GM19035 (cell line): Measurements from ENCODE around the gene MOB1B.
"Not testable (repeated sequence)": the region's sequence is repeated elsewhere in the genome, so short reads cannot be mapped to it uniquely, and the experiment has no call there.

ENCODE experiments used
- ATAC-seq: cut with Tn5 transposase; IDR thresholded peaks from one replicate; pipeline ENCODE4 v1.9.1; 2021; ENCODE audit not compliant: unreplicated experiment

The MOB1B gene

DNA sequence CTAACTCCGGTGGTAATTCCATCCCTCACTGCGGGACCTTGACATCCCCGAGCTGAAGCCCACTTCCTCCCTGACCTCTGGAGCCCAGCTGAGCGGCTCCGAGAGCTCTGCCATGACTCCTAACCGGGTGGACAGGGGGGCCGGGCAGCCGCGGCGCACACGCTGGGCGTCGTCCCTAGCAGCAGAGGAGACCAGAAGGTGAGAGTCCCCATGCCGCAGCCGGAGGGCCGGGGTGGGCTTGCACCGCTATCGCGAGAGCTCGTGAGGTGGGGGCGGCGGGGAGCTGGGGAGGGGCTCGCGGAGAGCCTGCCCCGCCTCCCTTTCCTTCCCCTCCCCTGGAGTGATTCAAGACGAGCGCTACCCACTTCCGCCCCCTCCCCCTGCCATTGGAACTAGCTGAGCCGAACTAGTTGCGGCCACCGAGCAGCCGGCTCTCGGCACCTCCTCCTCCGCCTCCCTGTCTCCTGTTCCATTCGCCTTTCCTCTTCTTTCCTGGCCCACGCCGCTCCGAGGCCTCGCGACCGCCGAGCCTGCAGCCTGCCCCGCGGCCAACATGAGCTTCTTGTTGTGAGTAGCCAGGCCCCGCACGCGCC lies at the start of gene MOB1B:
MOB1B (plus strand) TSS at position 386 of the 593 bp plus-strand sequence; CDS start at position 554, 168 bp downstream.
- peak; percentile 87 for ATAC-seq

DNA sequence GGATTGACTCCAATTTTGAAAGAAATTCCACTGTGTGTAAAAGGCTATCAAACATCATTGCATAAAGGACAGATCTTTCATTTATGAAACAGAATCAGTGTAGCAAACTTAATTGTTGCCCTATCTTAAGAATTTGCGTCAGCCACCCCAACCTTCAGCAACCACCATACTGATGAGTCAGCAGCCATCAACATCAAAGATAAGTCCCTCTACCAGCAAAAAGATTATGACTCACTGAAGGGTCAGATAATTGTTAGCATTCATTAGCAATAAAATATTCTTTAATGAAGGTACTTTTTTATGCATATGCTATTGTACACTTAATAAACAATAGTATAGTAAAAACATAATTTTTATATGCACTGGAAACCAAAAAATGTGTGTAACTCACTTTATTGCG lies 46.7 kb upstream of the MOB1B start:
- no peak for ATAC-seq

DNA sequence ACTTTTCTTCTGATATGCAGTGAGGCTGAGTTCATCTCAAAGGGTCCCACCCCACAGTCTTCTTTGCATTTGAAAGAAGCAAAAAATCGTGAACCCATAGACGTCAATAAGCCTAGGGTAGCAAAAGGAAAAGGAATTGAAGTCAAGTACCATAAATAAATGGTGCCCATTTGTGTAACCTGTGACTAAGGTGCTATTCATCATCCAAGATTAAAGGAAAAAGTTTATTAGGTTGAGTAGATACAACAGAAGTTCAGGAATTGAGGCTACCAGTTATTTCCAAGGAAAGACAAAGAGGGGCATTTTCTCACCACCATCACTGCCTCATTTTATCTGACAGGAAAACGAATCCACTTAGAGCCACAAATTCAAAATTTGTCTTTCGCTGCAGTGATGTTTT lies 43.7 kb upstream of the MOB1B start:
- ATAC-seq = no peak

DNA sequence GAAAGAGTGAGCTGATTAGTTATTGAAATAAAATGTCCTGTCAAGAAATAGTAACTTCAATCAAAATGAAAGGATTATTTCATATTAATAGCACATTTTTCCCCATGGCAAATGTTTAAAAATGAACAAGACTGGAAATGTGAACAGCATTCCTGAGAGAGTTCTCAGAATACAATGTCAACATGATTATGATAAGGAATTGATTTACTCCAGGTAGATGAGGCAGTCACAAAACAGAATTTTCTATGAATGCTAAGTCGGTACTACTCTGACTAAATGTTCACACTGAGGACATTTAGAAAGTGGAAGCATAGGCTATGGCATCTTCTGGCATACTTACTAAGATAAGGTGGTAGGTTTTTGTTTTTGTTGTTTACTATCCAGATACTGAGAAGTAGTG lies 43.1 kb upstream of the MOB1B start:
- ATAC-seq = no peak

DNA sequence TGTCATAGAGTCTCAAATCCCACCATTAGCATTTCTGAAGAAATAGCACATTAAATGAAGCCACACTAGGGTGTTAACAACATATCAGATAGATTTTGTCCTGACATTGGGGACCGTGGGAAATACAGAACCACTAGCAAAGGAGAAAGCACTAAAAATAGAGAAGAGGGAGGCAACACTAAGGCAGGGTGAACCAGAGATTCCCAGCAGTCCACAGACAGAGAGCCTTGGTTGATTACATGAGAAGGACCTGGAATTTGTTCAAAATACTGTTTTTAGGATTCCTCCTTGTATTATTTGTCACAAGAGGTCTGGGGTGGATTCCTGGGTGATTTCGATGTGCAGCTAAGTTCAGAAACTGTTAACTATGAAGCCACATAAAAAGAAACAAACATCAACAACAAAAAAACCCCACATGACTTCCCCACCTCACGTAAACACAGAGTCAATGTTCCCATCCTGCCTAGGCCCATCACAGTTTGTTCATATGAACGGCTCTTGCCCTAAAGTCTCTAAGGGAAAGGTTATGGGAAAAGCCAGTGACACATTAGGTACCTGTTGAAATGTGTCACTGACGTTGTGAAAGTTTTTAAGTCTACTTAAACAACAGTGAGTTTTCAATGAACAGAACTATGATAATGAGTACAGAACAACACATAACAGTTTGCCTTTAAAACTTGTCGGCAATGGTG lies 38.9 kb upstream of the MOB1B start:
- ATAC-seq = peak; percentile 87

DNA sequence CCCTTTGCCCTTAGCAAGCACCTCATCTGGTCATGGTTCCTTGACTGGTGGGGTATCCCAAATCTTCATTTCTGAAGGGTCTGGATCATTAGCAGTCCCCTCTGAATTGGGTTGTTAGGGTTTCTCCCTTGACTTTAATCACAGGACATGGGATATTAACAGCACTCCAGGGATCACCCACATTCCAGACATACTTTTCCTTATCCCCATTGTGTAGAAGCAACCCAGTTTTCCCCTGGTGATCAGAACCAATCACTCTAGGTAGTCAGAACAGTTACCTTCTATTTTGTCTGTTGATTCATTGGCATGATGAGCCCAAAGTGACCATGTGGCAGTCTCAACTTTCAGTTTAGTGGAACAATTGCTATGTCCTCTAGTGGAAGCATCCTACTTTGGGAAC lies 33.4 kb upstream of the MOB1B start:
- no peak for ATAC-seq

DNA sequence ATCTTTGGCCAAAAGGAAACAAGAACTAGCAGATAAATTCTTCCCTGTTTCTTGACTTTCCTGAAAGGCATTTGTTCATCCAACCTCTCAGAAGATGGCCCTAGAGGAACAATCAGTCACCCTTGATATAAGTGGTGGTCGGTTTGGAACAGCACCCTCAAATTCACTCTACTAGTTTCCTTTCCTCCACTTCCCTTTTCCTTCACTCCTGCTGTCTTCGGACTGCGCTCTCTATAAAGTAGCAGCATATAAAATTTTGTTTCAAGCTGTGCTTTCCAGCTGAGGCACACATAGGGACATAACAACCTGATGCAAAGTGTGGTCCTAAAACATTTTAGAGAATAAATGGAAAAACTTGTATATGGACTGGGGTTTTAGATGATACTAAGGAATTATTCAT lies 29.0 kb upstream of the MOB1B start:
- no peak for ATAC-seq

DNA sequence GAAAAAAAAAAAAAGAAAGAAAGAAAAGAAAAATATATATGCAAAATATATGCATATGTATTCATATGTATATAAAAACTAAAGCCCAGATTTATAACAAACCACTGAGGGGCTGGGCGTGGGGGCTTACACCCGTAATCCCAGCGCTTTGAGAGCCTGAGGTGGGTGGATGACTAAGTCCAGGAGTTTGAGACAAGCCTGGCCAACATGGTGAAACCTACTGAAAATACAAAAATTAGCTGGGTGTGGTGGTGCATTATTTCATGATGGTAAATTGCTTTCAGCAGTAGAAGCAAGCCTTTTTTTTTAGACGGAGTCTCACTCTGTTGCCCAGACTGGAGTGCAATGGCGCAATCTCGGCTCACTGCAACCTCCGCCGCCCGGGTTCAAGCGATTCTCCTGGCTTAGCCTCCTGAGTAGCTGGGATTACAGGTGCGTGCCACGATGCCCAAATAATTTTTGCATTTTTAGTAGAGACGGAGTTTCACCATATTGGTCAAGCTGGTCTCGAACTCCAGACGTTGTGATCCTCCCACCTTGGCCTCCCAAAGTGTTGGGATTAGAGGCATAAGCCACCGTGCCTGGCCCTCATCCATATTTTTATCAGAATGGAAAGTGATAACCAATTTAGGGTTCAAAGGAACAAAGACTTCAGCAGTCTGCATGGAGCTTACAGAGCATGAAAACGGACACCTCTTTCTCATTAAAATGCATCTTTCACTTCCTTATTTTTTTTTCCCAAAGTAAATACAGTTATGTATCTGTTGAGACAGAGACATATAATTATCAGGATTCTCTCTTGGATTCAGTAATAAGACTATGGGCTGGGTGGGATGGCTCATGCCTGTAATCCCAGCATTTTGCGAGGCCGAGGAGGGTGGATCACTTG lies 27.7 kb upstream of the MOB1B start:
- peak; percentile 81 for ATAC-seq

DNA sequence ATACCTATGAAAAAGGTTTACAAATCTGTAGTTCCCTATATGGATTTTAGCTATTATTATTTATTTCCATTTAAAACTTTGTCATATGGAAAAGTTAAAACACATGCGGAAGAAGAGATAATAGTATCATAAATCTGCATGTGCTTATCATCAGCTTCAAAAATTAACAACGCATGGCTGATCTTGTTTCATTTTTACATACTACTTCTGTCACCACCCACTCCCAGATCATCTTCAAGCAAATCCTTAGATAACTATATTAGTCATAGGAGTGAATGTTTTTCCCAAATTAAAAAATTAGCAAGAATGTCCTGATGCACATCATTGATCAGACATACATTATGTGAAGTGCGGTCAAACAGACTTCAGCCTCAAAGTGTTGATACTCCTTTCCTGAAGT lies 24.6 kb upstream of the MOB1B start:
- no peak for ATAC-seq

DNA sequence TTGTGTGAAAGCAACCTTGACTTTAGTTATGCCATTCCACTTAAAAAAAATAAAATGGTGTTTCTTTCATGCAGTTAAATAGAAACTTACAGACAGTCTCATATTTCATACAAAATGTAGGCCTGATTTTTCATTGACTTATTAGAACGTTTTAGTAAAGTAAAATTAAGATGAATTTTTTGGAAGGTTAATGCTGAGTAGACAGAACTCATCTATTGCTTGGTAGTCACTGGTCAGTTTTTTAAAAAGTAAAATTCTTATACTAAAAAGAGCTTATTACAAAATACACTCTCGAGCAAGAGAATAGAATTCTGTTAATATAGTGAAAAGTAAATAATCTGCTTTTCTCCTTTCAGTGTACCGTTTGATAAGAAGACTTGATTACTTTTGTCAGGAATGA lies 21.4 kb upstream of the MOB1B start:
- no peak for ATAC-seq

DNA sequence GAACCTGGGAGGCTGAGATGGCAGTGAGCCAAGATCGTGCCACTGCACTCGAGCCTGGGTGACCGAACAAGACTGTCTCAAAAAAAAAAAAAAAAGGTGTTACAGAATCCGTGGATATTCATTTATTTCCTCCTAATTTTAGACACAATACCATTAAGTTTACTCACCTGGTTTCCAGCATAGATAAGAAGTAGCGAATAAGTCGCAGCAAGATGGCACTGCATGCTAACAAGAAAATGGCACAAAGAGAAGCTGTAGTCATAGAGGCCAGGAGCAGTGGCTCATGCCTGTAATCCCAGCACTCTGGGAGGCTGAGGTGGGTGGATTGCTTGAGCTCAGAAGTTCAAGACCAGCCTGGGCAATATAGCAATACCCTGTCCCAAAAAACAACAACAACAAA lies 17.0 kb upstream of the MOB1B start:
- ATAC-seq = no peak

DNA sequence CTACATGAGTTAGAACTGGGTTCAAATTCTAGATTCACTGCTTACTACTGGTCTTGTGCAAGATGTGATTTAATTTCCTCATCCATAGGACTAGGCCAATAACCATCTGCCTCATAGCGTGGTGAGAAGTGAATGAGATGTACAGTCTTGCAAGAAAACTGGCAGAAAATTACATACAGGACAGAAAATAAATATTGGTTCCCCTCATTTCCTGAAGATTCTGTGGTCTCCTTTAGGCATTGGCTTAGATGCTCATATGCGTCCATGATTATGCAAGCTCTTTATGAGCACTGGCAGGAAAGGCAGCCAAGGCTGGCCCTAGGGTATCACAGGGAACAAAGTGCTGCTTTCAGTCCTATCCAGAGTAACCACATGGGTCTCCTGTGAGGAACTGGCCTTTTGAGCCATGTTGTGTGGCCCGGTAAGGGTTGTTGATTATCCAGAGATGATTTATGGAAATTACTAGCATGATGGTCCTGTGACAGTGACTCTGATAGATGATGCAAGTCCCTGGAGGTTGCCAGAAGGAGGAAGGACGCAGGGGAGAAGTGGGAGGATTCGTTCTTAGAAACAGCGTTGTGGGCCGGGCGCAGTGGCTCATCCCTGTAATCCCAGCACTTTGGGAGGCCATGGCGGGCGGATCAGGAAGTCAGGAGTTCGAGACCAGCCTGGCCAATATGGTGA lies 9.9 kb upstream of the MOB1B start:
- ATAC-seq = no peak

DNA sequence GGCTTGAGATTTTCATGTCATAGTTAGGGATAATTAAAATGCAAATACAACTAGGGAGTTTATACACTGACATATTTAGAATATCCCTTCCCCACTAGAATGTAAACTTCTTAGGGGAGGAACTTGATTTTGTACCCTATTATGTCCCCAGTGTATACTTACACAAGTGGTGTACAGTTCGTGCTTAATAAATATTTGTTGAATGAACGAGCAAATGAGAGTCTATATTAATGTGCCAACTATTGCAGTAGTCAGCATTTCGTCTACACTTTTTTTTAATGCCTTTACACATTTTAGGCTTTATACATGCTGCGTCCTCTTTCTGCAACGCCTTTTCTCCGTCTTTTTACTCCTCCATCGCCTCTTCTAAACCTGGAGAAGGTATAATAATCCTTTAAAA lies 8.4 kb upstream of the MOB1B start:
- no peak for ATAC-seq

DNA sequence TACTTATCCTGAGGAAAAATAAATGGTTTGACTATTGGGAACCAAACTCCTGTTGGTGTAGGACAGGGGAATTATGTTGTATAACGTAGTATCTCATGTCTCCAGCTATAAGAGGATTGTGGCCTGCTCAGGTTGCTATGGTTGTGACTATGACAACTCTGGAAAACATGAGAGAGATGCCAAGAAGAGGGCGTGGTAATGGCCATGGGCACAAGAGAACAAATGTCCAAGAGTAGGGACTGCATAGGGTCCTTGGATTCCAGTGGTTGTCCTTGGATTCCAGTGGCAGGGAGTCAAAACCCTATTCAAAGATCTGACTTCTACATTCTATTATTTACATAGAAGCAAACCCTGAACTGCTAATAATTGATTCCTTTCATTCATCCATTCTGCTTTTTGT lies 6.8 kb upstream of the MOB1B start:
- no peak for ATAC-seq

DNA sequence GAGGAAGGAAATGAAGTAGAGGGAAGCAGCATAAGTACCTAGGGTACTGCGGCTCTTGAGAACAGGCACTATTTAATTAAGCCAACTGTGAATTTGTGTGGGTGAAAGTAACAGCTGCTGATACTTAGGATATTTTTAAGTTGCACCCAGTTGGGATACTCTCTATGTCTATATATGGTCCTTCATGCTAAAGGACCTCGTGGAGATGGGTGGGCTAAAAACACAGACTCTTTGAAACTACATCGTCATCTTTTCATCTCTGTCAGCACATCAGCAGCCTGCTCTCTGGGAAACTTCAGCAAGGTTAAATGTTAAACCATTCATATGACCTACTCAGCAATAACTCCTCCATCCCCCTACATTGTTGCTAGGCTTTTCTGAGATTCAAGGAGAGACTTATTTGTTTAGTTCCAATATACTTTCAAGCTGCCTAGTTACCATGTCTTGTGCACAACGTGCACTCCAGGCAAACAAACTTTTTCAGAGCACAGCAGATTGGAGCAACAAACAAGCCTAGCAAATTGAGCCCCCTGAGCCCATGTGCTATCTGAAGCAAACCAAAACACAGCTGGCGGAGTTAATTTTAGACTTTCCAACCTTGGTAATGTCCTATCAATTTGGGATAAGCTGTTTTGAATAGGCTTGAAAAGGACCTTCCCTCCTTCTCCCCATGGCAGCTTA lies 6.2 kb upstream of the MOB1B start:
- ATAC-seq = no peak

DNA sequence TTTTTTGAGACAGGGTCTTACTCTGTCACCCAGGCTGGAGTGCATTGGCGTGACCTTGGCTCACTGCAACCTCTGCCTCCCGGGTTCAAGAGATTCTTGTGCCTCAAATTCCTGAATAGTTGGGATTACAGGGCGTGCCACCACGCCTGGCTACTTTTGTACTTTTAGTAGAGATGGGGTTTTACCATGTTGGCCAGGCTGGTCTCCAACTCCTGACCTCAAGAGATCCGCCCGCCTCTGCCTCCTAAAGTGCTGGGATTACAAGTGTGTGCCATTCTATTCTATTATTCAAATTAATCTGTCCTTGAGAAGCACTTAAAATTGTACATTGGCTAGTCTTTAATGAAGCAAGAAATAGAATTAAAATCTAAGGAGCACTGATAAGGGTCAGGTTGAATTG lies 3.6 kb upstream of the MOB1B start:
- not testable (repeated sequence) for ATAC-seq

DNA sequence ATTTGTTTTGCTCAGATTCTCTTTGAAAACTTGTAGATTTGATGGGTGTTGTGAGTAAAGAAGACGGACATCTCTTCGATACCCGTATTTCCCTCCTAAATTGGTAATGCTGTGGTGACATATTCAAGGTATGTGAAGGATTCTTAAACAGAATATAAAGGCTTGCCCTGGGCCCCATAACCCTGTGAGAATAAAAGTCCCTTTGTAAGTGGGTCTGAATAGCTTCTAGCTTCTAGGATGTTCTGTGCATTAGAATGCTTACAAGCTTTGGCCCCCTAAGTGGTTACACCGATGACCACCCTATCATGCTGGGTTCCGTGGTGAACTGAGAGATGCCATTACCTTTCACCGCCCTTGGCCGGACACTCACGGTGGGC lies 574 bp upstream of the MOB1B start:
- no peak for ATAC-seq

DNA sequence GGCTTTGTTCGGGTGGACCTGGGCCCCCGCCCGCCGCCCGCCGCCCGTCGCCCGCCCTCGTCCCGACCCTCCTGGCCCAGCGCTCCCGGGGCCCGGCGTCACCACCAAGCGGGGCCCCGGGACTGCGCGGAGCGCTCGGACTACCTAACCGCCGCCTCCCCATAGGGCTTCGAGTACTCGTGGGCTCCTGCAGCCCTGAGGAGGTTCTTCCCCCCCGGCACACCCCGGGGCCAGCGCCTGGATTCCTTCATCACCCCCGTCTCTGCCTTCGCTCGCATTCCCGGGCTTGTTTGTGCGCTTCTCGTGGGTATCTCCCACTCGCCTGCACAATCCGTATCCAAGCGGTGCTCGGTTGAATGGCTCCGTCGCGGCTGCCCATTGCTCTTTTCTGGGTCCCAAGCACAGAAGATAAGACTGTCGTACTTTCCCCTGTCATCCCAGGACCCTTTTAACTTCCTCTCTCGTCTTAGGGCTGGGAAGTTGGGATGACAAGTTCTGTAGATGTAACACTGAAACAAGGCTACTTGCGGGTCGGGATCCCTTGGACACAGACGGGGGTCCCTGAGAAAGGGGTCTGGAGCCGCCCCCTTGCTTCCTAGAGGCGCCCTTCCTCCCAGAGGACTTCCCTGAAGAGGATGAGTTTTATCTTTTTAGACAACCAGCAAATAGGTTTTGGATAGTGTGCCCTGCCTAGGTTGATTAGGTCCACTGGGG lies 565 bp downstream of the MOB1B start:
- peak; percentile 53 for ATAC-seq

DNA sequence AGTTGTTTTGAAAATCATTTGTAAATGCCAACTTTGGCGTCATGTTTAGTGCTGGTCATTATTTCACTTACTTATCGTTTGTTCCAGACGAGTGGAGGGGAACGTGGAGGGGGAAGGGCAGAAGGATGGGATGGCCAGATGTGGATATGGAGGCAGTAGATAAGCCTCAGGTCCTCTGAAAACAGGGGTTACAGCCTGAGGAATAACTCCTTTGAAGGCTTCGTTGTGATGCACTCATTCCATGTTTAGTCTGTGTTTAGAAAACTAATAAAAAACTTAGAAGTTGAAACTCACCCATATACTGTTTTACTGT lies 1.1 kb downstream of the MOB1B start:
- no peak for ATAC-seq

DNA sequence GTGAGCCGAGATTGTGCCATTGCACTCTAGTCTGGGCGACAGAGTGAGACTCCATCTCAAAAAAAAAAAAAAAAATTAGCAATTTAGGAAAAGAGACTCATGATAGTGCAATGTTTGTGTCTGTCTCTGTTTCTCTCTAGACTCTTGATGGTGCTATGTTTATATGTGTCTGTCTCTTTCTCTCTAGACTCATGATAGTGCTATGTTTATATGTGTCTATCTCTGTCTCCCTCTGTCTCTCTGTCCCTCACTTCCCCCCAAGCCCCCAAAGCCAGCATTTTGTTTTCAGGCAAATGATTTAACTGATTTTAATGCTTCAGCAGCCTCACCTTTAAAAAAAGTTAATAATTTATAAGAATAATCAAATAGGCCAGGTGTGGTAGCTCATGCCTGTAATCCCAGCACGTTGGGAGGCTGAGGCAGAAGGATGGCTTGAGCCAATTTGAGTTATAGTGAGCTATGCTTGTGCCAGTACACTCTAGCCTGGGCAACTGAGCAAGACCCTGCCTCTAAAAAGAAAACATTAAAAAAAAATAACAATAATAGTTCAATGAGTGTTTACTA lies 6.9 kb downstream of the MOB1B start:
- no peak for ATAC-seq
